ENCODE data around the gene CUL7. TPM values are rescaled to one million over a fixed set of nuclear protein-coding genes. Genes with fewer than 3 reads are reported as not detected.

Gene CUL7
- total and polyA plus RNA-seq, 9 of the 15 experiments (the other 6 are each of a cell fraction or from before 2014, with no cell fraction given), result 0.44 to 20.1 (median 8.6) TPM

DNA sequence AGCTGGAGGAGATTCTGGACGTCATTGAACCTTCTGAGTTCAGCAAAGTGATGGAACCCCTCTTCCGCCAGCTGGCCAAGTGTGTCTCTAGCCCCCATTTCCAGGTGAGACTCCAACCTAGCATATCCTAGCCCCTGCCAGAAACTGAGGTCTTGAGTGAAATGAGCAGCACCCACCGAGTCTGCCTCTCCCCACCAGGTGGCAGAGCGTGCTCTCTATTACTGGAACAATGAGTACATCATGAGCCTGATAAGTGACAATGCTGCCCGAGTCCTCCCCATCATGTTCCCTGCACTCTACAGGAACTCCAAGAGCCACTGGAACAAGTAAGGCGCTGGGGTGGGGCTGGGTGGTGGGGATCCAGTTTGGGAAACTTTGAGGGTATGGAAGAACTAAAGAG lies 44.5 kb downstream of the CUL7 start (continued):
- TF ChIP-seq POLR2AphosphoS5 (IDR thresholded peaks at IDR 0.05; ENCODE audit: control insufficient read depth, insufficient read depth, low read depth, low read length), result 0 out of 2 replicates have a peak, but pooled peaks have one; percentile 19
- TF ChIP-seq ZNF444 (CRISPR knock-in tag; IDR thresholded peaks at IDR 0.05), result no peak
- TF ChIP-seq, protein P1, sequence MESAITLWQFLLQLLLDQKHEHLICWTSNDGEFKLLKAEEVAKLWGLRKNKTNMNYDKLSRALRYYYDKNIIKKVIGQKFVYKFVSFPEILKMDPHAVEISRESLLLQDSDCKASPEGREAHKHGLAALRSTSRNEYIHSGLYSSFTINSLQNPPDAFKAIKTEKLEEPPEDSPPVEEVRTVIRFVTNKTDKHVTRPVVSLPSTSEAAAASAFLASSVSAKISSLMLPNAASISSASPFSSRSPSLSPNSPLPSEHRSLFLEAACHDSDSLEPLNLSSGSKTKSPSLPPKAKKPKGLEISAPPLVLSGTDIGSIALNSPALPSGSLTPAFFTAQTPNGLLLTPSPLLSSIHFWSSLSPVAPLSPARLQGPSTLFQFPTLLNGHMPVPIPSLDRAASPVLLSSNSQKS (CRISPR knock-in tag; IDR thresholded peaks at IDR 0.05), result no peak
- no peak for TF ChIP-seq ZNF184 (CRISPR knock-in tag; IDR thresholded peaks at IDR 0.05)
- TF ChIP-seq FOXP1 (CRISPR knock-in tag; IDR thresholded peaks at IDR 0.05), result no peak
- TF ChIP-seq SMARCA4 (IDR thresholded peaks at IDR 0.05), result no peak
- no peak for TF ChIP-seq CREB1 (IDR thresholded peaks at IDR 0.05)
- no peak for TF ChIP-seq CREB1 (CRISPR knock-in tag; IDR thresholded peaks at IDR 0.05)
- TF ChIP-seq, protein P2, sequence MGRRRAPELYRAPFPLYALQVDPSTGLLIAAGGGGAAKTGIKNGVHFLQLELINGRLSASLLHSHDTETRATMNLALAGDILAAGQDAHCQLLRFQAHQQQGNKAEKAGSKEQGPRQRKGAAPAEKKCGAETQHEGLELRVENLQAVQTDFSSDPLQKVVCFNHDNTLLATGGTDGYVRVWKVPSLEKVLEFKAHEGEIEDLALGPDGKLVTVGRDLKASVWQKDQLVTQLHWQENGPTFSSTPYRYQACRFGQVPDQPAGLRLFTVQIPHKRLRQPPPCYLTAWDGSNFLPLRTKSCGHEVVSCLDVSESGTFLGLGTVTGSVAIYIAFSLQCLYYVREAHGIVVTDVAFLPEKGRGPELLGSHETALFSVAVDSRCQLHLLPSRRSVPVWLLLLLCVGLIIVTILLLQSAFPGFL (CRISPR knock-in tag; IDR thresholded peaks at IDR 0.05), result no peak
- no peak for TF ChIP-seq RUNX1 (IDR thresholded peaks at IDR 0.05; ENCODE audit: low read depth)
- no peak for TF ChIP-seq KDM2B (CRISPR knock-in tag; IDR thresholded peaks at IDR 0.05)
- no peak for TF ChIP-seq DACH1 (IDR thresholded peaks at IDR 0.05; ENCODE audit: partially characterized antibody)
- TF ChIP-seq, protein P3, sequence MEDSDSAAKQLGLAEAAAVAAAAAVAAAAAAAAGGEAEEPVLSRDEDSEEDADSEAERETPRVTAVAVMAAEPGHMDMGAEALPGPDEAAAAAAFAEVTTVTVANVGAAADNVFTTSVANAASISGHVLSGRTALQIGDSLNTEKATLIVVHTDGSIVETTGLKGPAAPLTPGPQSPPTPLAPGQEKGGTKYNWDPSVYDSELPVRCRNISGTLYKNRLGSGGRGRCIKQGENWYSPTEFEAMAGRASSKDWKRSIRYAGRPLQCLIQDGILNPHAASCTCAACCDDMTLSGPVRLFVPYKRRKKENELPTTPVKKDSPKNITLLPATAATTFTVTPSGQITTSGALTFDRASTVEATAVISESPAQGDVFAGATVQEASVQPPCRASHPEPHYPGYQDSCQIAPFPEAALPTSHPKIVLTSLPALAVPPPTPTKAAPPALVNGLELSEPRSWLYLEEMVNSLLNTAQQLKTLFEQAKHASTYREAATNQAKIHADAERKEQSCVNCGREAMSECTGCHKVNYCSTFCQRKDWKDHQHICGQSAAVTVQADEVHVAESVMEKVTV (CRISPR knock-in tag; IDR thresholded peaks at IDR 0.05), result peak; percentile 58
- TF ChIP-seq GABPB1 (CRISPR knock-in tag; IDR thresholded peaks at IDR 0.05), result 0 out of 2 replicates have a peak, but pooled peaks have one; percentile 19
- TF ChIP-seq, protein P4, sequence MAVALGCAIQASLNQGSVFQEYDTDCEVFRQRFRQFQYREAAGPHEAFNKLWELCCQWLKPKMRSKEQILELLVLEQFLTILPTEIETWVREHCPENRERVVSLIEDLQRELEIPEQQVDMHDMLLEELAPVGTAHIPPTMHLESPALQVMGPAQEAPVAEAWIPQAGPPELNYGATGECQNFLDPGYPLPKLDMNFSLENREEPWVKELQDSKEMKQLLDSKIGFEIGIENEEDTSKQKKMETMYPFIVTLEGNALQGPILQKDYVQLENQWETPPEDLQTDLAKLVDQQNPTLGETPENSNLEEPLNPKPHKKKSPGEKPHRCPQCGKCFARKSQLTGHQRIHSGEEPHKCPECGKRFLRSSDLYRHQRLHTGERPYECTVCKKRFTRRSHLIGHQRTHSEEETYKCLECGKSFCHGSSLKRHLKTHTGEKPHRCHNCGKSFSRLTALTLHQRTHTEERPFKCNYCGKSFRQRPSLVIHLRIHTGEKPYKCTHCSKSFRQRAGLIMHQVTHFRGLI (CRISPR knock-in tag; IDR thresholded peaks at IDR 0.05), result no peak
- no peak for TF ChIP-seq GABPB2 (CRISPR knock-in tag; conservative IDR thresholded peaks at IDR 0.05)
